ENCODE measurements around the gene CES2.
A peak's percentile ranks its signal among the peaks of the same experiment; 100 is the strongest.
"Not testable (repeated sequence)": the region's sequence is repeated elsewhere in the genome, so short reads cannot be mapped to it uniquely, and the experiment has no call there.

Gene CES2

GRCh38 chr16:66947302-66948065 lies 12.2 kb downstream of the CES2 start:
- Mint-ChIP-seq H3K4me3 (peak overlapping the region; percentile 79), H3K9me3 (no peaks in the 10 kb centered on the region), H3K4me1 (peaks cover 23% of the 10 kb centered on the region), H3K36me3 (peaks cover 18% of the 10 kb centered on the region), H3K27ac (peak overlapping the region; percentile 42), H3K27me3 (peaks cover 41% of the 10 kb centered on the region)
- ATAC-seq, result peak; percentile 77

GRCh38 chr16:66948134-66948836 lies 13.0 kb downstream of the CES2 start:
- H3K4me3 Mint-ChIP-seq, result peak overlapping the region; percentile 79
- H3K36me3 Mint-ChIP-seq, result peaks cover 10% of the 10 kb centered on the region
- ATAC-seq, result peak; percentile 46
- peaks cover 23% of the 10 kb centered on the region for H3K4me1 Mint-ChIP-seq
- no peaks in the 10 kb centered on the region for H3K9me3 Mint-ChIP-seq
- H3K27me3 Mint-ChIP-seq, result peaks cover 44% of the 10 kb centered on the region
- H3K27ac Mint-ChIP-seq, result peak overlapping the region; percentile 42

- no peak overlapping the region for H3K27ac Mint-ChIP-seq
- peak overlapping the region; percentile 79 for H3K4me3 Mint-ChIP-seq
- peaks cover 5% of the 10 kb centered on the region for H3K36me3 Mint-ChIP-seq
- H3K9me3 Mint-ChIP-seq, result no peaks in the 10 kb centered on the region
- H3K27me3 Mint-ChIP-seq, result peaks cover 50% of the 10 kb centered on the region
- no peak for ATAC-seq
- H3K4me1 Mint-ChIP-seq, result peaks cover 24% of the 10 kb centered on the region
Observed at GRCh38 chr16:66948837-66949225, 13.5 kb downstream of the CES2 start.

GRCh38 chr16:66949472-66949871 lies 14.2 kb downstream of the CES2 start:
- Mint-ChIP-seq H3K27me3 (peaks cover 54% of the 10 kb centered on the region), H3K4me1 (peaks cover 27% of the 10 kb centered on the region), H3K27ac (no peak overlapping the region), H3K36me3 (no peaks in the 10 kb centered on the region), H3K9me3 (no peaks in the 10 kb centered on the region), H3K4me3 (no peak overlapping the region)
- no peak for ATAC-seq

GRCh38 chr16:66950437-66950836 lies 15.1 kb downstream of the CES2 start:
- H3K27me3 Mint-ChIP-seq, result peaks cover 54% of the 10 kb centered on the region
- H3K36me3 Mint-ChIP-seq, result no peaks in the 10 kb centered on the region
- H3K27ac Mint-ChIP-seq, result no peak overlapping the region
- H3K9me3 Mint-ChIP-seq, result no peaks in the 10 kb centered on the region
- no peak overlapping the region for H3K4me3 Mint-ChIP-seq
- ATAC-seq, result no peak
- H3K4me1 Mint-ChIP-seq, result peaks cover 27% of the 10 kb centered on the region

- Mint-ChIP-seq H3K36me3 (no peaks in the 10 kb centered on the region), H3K4me3 (no peak overlapping the region), H3K27me3 (peaks cover 54% of the 10 kb centered on the region), H3K9me3 (no peaks in the 10 kb centered on the region), H3K27ac (no peak overlapping the region), H3K4me1 (peaks cover 27% of the 10 kb centered on the region)
- no peak for ATAC-seq
Observed at GRCh38 chr16:66950971-66951790, 15.9 kb downstream of the CES2 start.

- Mint-ChIP-seq H3K4me3 (no peak overlapping the region), H3K27ac (no peak overlapping the region), H3K4me1 (peaks cover 19% of the 10 kb centered on the region), H3K27me3 (peaks cover 53% of the 10 kb centered on the region), H3K36me3 (no peaks in the 10 kb centered on the region), H3K9me3 (no peaks in the 10 kb centered on the region)
- no peak for ATAC-seq
Observed at GRCh38 chr16:66952430-66953110, 17.3 kb downstream of the CES2 start.

GRCh38 chr16:66953462-66954096 lies 18.3 kb downstream of the CES2 start:
- no peaks in the 10 kb centered on the region for H3K36me3 Mint-ChIP-seq
- no peak overlapping the region for H3K27ac Mint-ChIP-seq
- H3K4me1 Mint-ChIP-seq, result peaks cover 11% of the 10 kb centered on the region
- H3K4me3 Mint-ChIP-seq, result no peak overlapping the region
- ATAC-seq, result no peak
- peaks cover 50% of the 10 kb centered on the region for H3K27me3 Mint-ChIP-seq
- no peaks in the 10 kb centered on the region for H3K9me3 Mint-ChIP-seq

- Mint-ChIP-seq H3K27me3 (peaks cover 46% of the 10 kb centered on the region), H3K9me3 (no peaks in the 10 kb centered on the region), H3K4me1 (peaks cover 12% of the 10 kb centered on the region), H3K27ac (no peak overlapping the region), H3K4me3 (no peak overlapping the region), H3K36me3 (no peaks in the 10 kb centered on the region)
- ATAC-seq, result peak; percentile 72
Observed at GRCh38 chr16:66954097-66954659, 18.9 kb downstream of the CES2 start.

GRCh38 chr16:66955363-66956153 lies 20.2 kb downstream of the CES2 start:
- peaks cover 34% of the 10 kb centered on the region for H3K27me3 Mint-ChIP-seq
- H3K4me1 Mint-ChIP-seq, result peaks cover 15% of the 10 kb centered on the region
- not testable (repeated sequence) for H3K4me3 Mint-ChIP-seq, H3K36me3 Mint-ChIP-seq, H3K9me3 Mint-ChIP-seq, H3K27ac Mint-ChIP-seq, ATAC-seq

- not testable (repeated sequence) for H3K36me3 Mint-ChIP-seq, H3K4me3 Mint-ChIP-seq, H3K27ac Mint-ChIP-seq, ATAC-seq, H3K9me3 Mint-ChIP-seq
- Mint-ChIP-seq H3K4me1 (peaks cover 18% of the 10 kb centered on the region), H3K27me3 (peaks cover 31% of the 10 kb centered on the region)
Observed at GRCh38 chr16:66956154-66956457, 20.8 kb downstream of the CES2 start.

- Mint-ChIP-seq H3K27me3 (peaks cover 11% of the 10 kb centered on the region), H3K9me3 (no peaks in the 10 kb centered on the region), H3K4me1 (peaks cover 26% of the 10 kb centered on the region), H3K27ac (peak overlapping the region; percentile 10), H3K36me3 (no peaks in the 10 kb centered on the region), H3K4me3 (no peak overlapping the region)
- no peak for ATAC-seq
Observed at GRCh38 chr16:66958857-66959703, 23.8 kb downstream of the CES2 start.

GRCh38 chr16:66959704-66960161 lies 24.4 kb downstream of the CES2 start:
- no peaks in the 10 kb centered on the region for H3K36me3 Mint-ChIP-seq
- no peaks in the 10 kb centered on the region for H3K9me3 Mint-ChIP-seq
- H3K27ac Mint-ChIP-seq, result no peak overlapping the region
- no peak for ATAC-seq
- no peak overlapping the region for H3K4me3 Mint-ChIP-seq
- H3K4me1 Mint-ChIP-seq, result peaks cover 26% of the 10 kb centered on the region
- peaks cover 9% of the 10 kb centered on the region for H3K27me3 Mint-ChIP-seq

Measured in stimulated activated memory B cell treated with anti-CD40 and anti-IgM and Interleukin-4, amounts not matched to agents 10 μg/mL and 1 μg/mL and 100 μg/mL, for 72 hours (primary cell).